Natural killer cell (primary cell): ENCODE measurements around the gene ELK4. TPM values are rescaled to one million over a fixed set of nuclear protein-coding genes. Genes with fewer than 3 reads are reported as not detected.

Experiments
- ATAC-seq, 3 donors: fragments of 150-1000 bp in 2 of 3; fragments of 200-7000 bp in 1 of 3; cut with Tn5 transposase; 1 replicate in 1 of 3; 2 replicates in 2 of 3; pipeline ENCODE4 v1.10.0; 2021; ENCODE audit warnings: mild to moderate bottlenecking in 2 of 3, moderate library complexity in 2 of 3
- DNase-seq, 2 donors: peaks; one replicate each; pipeline versions ENCODE4 v3.0.0 to v3.0.0-alpha.2; 2013 to 2021; ENCODE audit warnings: mixed read lengths in 1 of 2
- H3K27ac ChIP-seq: one replicate; pipeline ENCODE4 v1.5.1; 2013; ENCODE audit warnings: mild to moderate bottlenecking, low read length
- H3K27me3 ChIP-seq: one replicate; pipeline ENCODE4 v1.6.1; 2013; ENCODE audit warnings: low read length; ENCODE audit not compliant: control insufficient read depth, insufficient read depth
- H3K36me3 ChIP-seq: one replicate; pipeline ENCODE4 v1.6.1; 2013; ENCODE audit warnings: low read length; ENCODE audit not compliant: control insufficient read depth, insufficient read depth
- H3K4me1 ChIP-seq: one replicate; pipeline ENCODE4 v1.6.1; 2013; ENCODE audit warnings: low read length; ENCODE audit not compliant: control insufficient read depth, insufficient read depth
- H3K4me3 ChIP-seq: one replicate; pipeline ENCODE4 v1.5.1; 2013; ENCODE audit warnings: low read length
- H3K9me3 ChIP-seq: one replicate; pipeline ENCODE4 v1.6.1; 2013; ENCODE audit warnings: low read length; ENCODE audit not compliant: control insufficient read depth, insufficient read depth
- H3K27ac Mint-ChIP-seq, 2 donors: one replicate each; pipeline ENCODE4 v1.8.0; 2022; ENCODE audit warnings: mild to moderate bottlenecking in 2 of 2, mixed read lengths in 2 of 2, moderate library complexity in 1 of 2
- H3K27me3 Mint-ChIP-seq, 2 donors: one replicate each; pipeline ENCODE4 v1.8.0; 2022; ENCODE audit warnings: low read depth in 2 of 2, mixed read lengths in 2 of 2
- H3K36me3 Mint-ChIP-seq: one replicate; pipeline ENCODE4 v1.8.0; 2022; ENCODE audit warnings: mixed read lengths
- H3K4me1 Mint-ChIP-seq, 2 donors: one replicate each; pipeline ENCODE4 v1.8.0; 2022; ENCODE audit warnings: mixed read lengths in 2 of 2
- H3K4me3 Mint-ChIP-seq: one replicate; pipeline ENCODE4 v1.8.0; 2022; ENCODE audit warnings: mild to moderate bottlenecking, moderate library complexity, mixed read lengths
- H3K9me3 Mint-ChIP-seq, 2 donors: one replicate each; pipeline ENCODE4 v1.8.0; 2022; ENCODE audit warnings: mixed read lengths in 2 of 2
- CTCF ChIP-seq: fragments of 200-600 bp; IDR thresholded peaks from one replicate; pipeline ENCODE4 v1.8.0; 2022; ENCODE audit warnings: antibody characterized with exemption
- WGBS: methylation state at CpG from one replicate; pipeline ENCODE4 v1.1.7; 2013; ENCODE audit warnings: missing lambda C conversion rate; ENCODE audit not compliant: insufficient coverage; 5-methylcytosine and 5-hydroxymethylcytosine counted together
- intact Hi-C: fragments of 100-400 bp; cut with micrococcal nuclease; formaldehyde crosslinking; loops from one replicate; pipeline ENCODE4 v1.14.2; 2022
- total RNA-seq, 4 donors: library from RNA; stranded (reverse); fragments of 120-200 nt in 1 of 4; gene quantifications; one replicate each; pipeline versions ENCODE4 v1.2.3 to v1.2.4, GENCODE V29; 2013 to 2022

ELK4 gene
- total RNA-seq, 3 donors from 2014 or later (not counting 1 experiment from before 2014, with no cell fraction given) = 107 to 155 (median 139) TPM

GRCh38 chr1:205587581-205587980, 44.2 kb downstream of the ELK4 start:
- Mint-ChIP-seq H3K9me3 (no peaks in the 10 kb centered on the region), H3K36me3 (no peaks in the 10 kb centered on the region), H3K4me1 (peaks cover 4 to 6% of the 10 kb centered on the region in 2 donors), H3K27ac (no peak overlapping the region), H3K4me3 (no peak overlapping the region), H3K27me3 (peaks cover 0 to 7% of the 10 kb centered on the region in 2 donors)
- no peak overlapping the region for H3K27ac ChIP-seq
- ATAC-seq (no peak), DNase-seq (no peak)
- H3K36me3 ChIP-seq = no peaks in the 10 kb centered on the region
- no peak for TF ChIP-seq CTCF
- WGBS = 91% methylated on average over 4 of the region's 4 CpGs
- H3K9me3 ChIP-seq = no peaks in the 10 kb centered on the region
- H3K27me3 ChIP-seq = no peaks in the 10 kb centered on the region
- H3K4me1 ChIP-seq = peaks cover 20% of the 10 kb centered on the region
- intact Hi-C loops = no loop called here
- no peak overlapping the region for H3K4me3 ChIP-seq

GRCh38 chr1:205585835-205586785, 45.7 kb downstream of the ELK4 start:
- Mint-ChIP-seq H3K27ac (no peak overlapping the region), H3K4me3 (no peak overlapping the region), H3K4me1 (no peaks in the 10 kb centered on the region), H3K36me3 (no peaks in the 10 kb centered on the region), H3K9me3 (no peaks in the 10 kb centered on the region), H3K27me3 (peaks cover 0 to 7% of the 10 kb centered on the region in 2 donors)
- no peaks in the 10 kb centered on the region for H3K36me3 ChIP-seq
- no peak for ATAC-seq
- peaks cover 18% of the 10 kb centered on the region for H3K4me1 ChIP-seq
- TF ChIP-seq CTCF = no peak
- H3K27ac ChIP-seq = no peak overlapping the region
- no peaks in the 10 kb centered on the region for H3K9me3 ChIP-seq
- 76% methylated on average over 13 of the region's 13 CpGs for WGBS
- H3K4me3 ChIP-seq = no peak overlapping the region
- intact Hi-C loops = no loop called here
- H3K27me3 ChIP-seq = no peaks in the 10 kb centered on the region
- no peak for DNase-seq

- H3K27ac Mint-ChIP-seq = no peak overlapping the region
- Histone ChIP-seq H3K9me3 (no peaks in the 10 kb centered on the region), H3K27me3 (no peaks in the 10 kb centered on the region), H3K36me3 (no peaks in the 10 kb centered on the region), H3K27ac (no peak overlapping the region), H3K4me3 (no peak overlapping the region), H3K4me1 (peaks cover 18% of the 10 kb centered on the region)
- peaks cover 0 to 7% of the 10 kb centered on the region in 2 donors for H3K27me3 Mint-ChIP-seq
- no peaks in the 10 kb centered on the region for H3K4me1 Mint-ChIP-seq
- 76% methylated on average over 6 of the region's 6 CpGs for WGBS
- intact Hi-C loops = no loop called here
- TF ChIP-seq CTCF = no peak
- H3K4me3 Mint-ChIP-seq = no peak overlapping the region
- no peaks in the 10 kb centered on the region for H3K36me3 Mint-ChIP-seq
- H3K9me3 Mint-ChIP-seq = no peaks in the 10 kb centered on the region
- no peak for DNase-seq
- no peak for ATAC-seq
These were observed 46.5 kb downstream of the ELK4 start for GRCh38 chr1:205585169-205585834.
